ENCODE results near the gene HIGD1A. TPM values are rescaled to one million over a fixed set of nuclear protein-coding genes. Genes with fewer than 3 reads are reported as not detected.

Gene HIGD1A
- total RNA-seq, 3 donors from 2014 or later (not counting 1 experiment from before 2014, with no cell fraction given): 24.5 to 28.5 (median 28.2) TPM

DNA sequence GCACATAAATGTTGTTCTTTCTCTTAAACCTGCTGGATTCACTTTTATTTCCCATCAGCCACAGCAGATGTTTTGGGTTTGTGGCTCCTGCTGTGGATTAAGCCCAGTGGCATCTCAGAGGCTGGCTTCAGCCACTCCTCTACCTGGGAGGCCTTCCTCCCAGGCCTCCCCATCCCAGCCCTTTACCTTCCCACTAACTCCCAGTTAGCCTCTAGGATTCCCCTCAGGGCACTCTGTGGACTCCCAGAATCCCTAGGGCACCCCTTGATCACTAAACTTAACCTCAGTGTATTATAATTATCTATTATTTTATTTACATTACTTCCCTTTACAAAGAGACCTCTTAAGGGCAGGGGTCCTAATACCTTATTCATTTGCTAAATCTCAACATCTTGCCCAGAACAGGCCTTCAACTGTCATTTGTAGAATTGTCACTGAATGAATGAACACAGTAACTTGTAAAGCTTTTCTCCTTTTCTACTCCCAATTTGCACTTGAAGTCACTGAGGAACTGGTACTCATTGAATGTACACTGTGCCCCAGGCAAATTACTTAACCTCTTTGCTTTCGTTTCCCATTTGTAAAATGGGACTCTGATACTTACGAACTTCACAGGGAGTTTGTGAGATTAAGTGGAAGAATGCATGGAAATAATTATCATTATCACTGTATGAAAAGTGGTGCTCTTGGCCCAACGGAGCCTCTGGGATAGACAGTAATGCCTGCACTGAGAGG is 39.6 kb downstream of the HIGD1A start:
- H3K4me1 Mint-ChIP-seq: no peaks in the 10 kb centered on the region
- no peaks in the 10 kb centered on the region for H3K9me3 Mint-ChIP-seq
- Histone ChIP-seq H3K4me1 (ENCODE audit: control insufficient read depth, insufficient read depth, low read length) (peaks cover 12% of the 10 kb centered on the region), H3K27me3 (ENCODE audit: control insufficient read depth, insufficient read depth, low read length) (no peaks in the 10 kb centered on the region), H3K36me3 (ENCODE audit: control insufficient read depth, insufficient read depth, low read length) (no peaks in the 10 kb centered on the region), H3K27ac (ENCODE audit: low read length) (no peak overlapping the region), H3K9me3 (ENCODE audit: control insufficient read depth, insufficient read depth, low read length) (no peaks in the 10 kb centered on the region), H3K4me3 (ENCODE audit: low read length) (no peak overlapping the region)
- TF ChIP-seq, protein P1, sequence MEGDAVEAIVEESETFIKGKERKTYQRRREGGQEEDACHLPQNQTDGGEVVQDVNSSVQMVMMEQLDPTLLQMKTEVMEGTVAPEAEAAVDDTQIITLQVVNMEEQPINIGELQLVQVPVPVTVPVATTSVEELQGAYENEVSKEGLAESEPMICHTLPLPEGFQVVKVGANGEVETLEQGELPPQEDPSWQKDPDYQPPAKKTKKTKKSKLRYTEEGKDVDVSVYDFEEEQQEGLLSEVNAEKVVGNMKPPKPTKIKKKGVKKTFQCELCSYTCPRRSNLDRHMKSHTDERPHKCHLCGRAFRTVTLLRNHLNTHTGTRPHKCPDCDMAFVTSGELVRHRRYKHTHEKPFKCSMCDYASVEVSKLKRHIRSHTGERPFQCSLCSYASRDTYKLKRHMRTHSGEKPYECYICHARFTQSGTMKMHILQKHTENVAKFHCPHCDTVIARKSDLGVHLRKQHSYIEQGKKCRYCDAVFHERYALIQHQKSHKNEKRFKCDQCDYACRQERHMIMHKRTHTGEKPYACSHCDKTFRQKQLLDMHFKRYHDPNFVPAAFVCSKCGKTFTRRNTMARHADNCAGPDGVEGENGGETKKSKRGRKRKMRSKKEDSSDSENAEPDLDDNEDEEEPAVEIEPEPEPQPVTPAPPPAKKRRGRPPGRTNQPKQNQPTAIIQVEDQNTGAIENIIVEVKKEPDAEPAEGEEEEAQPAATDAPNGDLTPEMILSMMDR (IDR thresholded peaks at IDR 0.05): no peak
- H3K36me3 Mint-ChIP-seq: no peaks in the 10 kb centered on the region
- no peak overlapping the region for H3K4me3 Mint-ChIP-seq
- ATAC-seq (no peak), DNase-seq (no peak)
- no peak overlapping the region for H3K27ac Mint-ChIP-seq
- 100% methylated on average over 3 of the region's 3 CpGs for WGBS (ENCODE audit: insufficient coverage)
- H3K27me3 Mint-ChIP-seq (ENCODE audit: low read depth in 2 of 2): peaks cover 0 to 4% of the 10 kb centered on the region in 2 donors
- intact Hi-C loops (cut with micrococcal nuclease): no loop called here

DNA sequence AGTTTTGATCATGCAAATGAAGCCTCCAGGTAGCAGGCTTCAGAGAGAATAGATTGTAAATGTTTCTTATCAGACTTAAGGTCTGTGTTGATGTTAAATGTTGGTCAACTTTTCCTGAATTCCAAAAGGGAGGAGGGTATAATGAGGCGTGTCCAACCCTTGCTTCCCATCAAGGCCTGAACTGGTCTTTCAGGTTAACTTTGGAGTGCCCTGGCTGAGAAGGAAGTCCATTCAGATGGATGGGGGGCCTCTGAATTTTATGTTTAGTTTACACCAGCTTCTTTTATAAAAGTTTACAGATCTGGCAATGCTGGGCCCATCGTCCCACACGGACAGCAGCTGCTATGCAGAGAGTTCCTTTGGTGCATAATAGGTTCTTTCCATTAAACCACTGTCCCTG is 40.2 kb downstream of the HIGD1A start:
- no peaks in the 10 kb centered on the region for H3K4me1 Mint-ChIP-seq
- Histone ChIP-seq H3K27ac (ENCODE audit: low read length) (no peak overlapping the region), H3K4me1 (ENCODE audit: control insufficient read depth, insufficient read depth, low read length) (peaks cover 12% of the 10 kb centered on the region), H3K27me3 (ENCODE audit: control insufficient read depth, insufficient read depth, low read length) (no peaks in the 10 kb centered on the region), H3K36me3 (ENCODE audit: control insufficient read depth, insufficient read depth, low read length) (no peaks in the 10 kb centered on the region), H3K4me3 (ENCODE audit: low read length) (no peak overlapping the region), H3K9me3 (ENCODE audit: control insufficient read depth, insufficient read depth, low read length) (no peaks in the 10 kb centered on the region)
- 96% methylated on average over 3 of the region's 3 CpGs for WGBS (ENCODE audit: insufficient coverage)
- intact Hi-C loops (cut with micrococcal nuclease): no loop called here
- H3K36me3 Mint-ChIP-seq: no peaks in the 10 kb centered on the region
- ATAC-seq (no peak), DNase-seq (no peak)
- H3K27me3 Mint-ChIP-seq (ENCODE audit: low read depth in 2 of 2): peaks cover 2 to 4% of the 10 kb centered on the region in 2 donors
- no peaks in the 10 kb centered on the region for H3K9me3 Mint-ChIP-seq
- no peak overlapping the region for H3K27ac Mint-ChIP-seq
- TF ChIP-seq, protein P1 (IDR thresholded peaks at IDR 0.05): no peak
- H3K4me3 Mint-ChIP-seq: no peak overlapping the region

DNA sequence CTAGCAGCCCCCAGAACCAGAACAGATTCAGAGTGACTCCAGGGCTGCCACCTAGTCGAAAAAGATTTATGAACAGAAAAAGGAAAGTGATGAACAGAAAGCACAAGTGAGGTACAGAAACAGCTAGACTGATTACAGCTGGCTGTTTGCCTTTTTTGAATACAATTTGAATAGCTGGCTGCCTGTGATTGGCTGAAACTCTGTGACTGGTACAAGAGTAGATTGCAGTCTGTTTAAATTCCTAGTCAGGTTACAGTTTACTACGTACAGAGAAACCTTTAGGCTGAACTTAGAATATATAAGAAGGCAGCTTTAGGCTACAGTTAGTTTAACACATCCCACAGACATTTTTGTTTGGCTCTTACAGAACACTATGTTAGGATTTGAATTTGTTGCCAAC is 41.3 kb downstream of the HIGD1A start:
- Mint-ChIP-seq H3K36me3 (no peaks in the 10 kb centered on the region), H3K4me1 (no peaks in the 10 kb centered on the region), H3K27me3 (ENCODE audit: low read depth in 2 of 2) (peaks cover 11 to 12% of the 10 kb centered on the region in 2 donors), H3K9me3 (no peaks in the 10 kb centered on the region), H3K4me3 (no peak overlapping the region), H3K27ac (no peak overlapping the region)
- H3K9me3 ChIP-seq (ENCODE audit: control insufficient read depth, insufficient read depth, low read length): no peaks in the 10 kb centered on the region
- 76% methylated on average over 2 of the region's 2 CpGs for WGBS (ENCODE audit: insufficient coverage)
- intact Hi-C loops (cut with micrococcal nuclease): no loop called here
- H3K27ac ChIP-seq (ENCODE audit: low read length): no peak overlapping the region
- H3K27me3 ChIP-seq (ENCODE audit: control insufficient read depth, insufficient read depth, low read length): no peaks in the 10 kb centered on the region
- DNase-seq: no peak
- H3K36me3 ChIP-seq (ENCODE audit: control insufficient read depth, insufficient read depth, low read length): no peaks in the 10 kb centered on the region
- peaks cover 12% of the 10 kb centered on the region for H3K4me1 ChIP-seq (ENCODE audit: control insufficient read depth, insufficient read depth, low read length)
- TF ChIP-seq, protein P1 (IDR thresholded peaks at IDR 0.05): no peak
- no peak overlapping the region for H3K4me3 ChIP-seq (ENCODE audit: low read length)
- no peak for ATAC-seq
